Measurements from ENCODE around the gene SYT2.
A peak's percentile ranks its signal among the peaks of the same experiment; 100 is the strongest.

The SYT2 gene

DNA sequence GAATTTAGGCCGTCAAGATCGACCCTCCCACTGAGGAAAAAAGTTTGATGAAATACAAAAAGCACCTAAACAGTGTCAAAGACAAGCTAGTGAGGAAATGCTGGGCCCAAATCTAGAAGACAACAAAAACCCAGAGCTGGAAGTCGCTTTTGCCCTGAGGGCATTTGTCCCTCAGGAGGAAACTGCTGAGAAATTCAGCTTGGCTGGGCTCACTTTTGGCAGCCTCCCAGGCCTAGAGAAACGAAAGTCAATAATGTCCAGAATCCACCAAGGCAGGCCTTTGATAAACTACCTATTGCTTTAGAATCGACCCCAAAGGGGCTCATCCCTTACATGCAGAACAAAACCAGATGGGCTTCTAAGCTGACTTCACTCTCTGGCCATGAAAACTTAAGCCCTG lies 38.9 kb downstream of the SYT2 start:
- no peak for DNase-seq

- DNase-seq = no peak
Observed at GRCh38 chr1:202665417-202665816, 44.8 kb downstream of the SYT2 start.

- DNase-seq = no peak
Observed at GRCh38 chr1:202664083-202664482, 46.2 kb downstream of the SYT2 start.

GRCh38 chr1:202663131-202663530 lies 47.1 kb downstream of the SYT2 start:
- no peak for DNase-seq

- no peak for DNase-seq
Observed at GRCh38 chr1:202662081-202662480, 48.2 kb downstream of the SYT2 start.

DNA sequence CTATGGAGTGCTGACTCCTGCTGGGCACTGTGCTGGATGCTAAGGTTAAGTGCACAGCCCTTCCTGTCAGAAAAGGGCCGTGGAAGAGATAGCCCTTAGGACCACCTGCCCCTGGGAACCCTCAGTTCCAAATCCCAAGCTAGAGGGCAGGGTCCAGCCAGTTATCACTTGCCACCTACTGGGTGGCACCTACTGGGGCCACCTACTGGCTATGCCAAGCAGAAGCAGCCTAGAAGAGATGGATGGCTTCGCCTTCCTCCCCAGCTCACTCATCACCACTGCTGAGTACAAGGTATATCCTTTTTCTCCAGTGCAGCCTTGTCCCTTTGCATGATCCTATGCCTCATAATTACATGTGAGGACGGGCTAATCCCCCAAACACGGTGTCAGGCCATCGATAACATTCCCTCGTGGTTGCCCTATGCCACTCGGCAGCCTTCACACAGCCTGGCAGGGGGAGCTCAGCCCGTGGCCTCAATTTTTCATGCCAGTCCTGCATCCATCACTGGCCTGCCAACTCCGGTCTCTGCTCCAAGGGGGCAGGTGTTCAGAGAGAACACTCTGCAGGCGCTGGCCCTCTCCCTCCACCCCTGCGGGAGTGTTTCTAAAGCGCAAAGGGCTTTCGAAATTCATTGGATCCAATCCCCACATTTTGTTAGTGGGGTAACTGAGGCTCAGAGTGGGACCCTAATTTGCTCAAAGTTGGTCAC lies 49.0 kb downstream of the SYT2 start:
- no peak for DNase-seq

- DNase-seq = no peak
Observed at GRCh38 chr1:202659974-202660373, 50.3 kb downstream of the SYT2 start.

DNA sequence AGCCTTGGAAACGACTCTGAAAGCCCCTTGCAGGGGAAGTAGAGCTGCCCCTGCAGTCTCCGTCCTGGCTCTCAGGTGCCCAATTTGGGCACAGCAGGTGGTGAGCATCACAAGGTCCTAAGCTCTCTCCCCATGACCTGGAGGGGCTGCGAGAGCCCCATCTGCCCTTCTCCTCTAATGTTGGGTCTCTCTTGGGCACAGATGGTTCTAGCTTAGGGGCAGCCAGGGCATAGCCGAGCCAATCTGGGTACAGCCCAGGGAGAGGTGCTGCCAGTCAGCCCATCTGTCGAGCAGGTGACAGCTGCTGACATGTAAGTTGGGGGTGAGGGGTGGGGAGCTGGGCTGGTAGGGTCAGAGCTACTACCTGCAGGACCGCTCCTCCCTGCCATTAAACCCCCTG lies 50.7 kb downstream of the SYT2 start:
- no peak for DNase-seq

GRCh38 chr1:202658769-202659168 lies 51.5 kb downstream of the SYT2 start:
- no peak for DNase-seq

GRCh38 chr1:202658251-202658759 lies 51.9 kb downstream of the SYT2 start:
- DNase-seq = no peak

DNA sequence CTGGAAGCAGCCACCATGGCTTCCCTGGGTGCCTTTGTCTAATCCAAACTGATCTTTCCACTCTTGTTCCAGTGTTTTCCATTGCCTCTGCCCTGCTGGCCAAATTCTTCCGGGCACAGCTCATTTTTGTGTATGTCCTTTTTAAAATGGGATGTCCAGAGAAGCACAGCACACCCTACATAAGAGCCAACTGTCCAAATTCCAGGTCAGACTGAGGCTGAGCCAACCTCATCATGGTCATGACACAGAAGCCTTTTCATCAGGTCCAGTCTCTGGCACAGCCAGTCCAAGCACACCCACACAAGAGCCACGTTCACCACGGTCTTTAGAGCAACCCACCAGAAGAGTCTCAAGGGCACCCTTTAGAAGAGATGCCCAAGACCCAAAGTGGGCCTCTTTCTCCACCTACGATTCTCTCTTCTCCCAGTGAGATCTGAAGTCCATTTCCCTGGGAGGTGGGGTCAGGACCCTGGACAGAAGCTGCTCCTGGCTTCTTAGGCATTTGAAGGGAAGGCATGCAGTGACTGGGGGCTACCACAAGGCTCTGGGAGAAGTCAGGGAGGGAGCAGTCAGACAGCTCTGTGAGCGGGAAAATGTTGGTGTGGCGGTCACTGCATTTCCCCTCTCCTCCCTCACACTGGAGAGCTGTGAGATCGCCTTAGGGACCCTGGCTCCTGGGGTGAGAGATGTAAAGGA lies 53.2 kb downstream of the SYT2 start:
- DNase-seq = no peak

GRCh38 chr1:202656057-202656456 lies 54.2 kb downstream of the SYT2 start:
- no peak for DNase-seq

GRCh38 chr1:202654079-202654478 lies 56.2 kb downstream of the SYT2 start:
- DNase-seq = no peak

DNA sequence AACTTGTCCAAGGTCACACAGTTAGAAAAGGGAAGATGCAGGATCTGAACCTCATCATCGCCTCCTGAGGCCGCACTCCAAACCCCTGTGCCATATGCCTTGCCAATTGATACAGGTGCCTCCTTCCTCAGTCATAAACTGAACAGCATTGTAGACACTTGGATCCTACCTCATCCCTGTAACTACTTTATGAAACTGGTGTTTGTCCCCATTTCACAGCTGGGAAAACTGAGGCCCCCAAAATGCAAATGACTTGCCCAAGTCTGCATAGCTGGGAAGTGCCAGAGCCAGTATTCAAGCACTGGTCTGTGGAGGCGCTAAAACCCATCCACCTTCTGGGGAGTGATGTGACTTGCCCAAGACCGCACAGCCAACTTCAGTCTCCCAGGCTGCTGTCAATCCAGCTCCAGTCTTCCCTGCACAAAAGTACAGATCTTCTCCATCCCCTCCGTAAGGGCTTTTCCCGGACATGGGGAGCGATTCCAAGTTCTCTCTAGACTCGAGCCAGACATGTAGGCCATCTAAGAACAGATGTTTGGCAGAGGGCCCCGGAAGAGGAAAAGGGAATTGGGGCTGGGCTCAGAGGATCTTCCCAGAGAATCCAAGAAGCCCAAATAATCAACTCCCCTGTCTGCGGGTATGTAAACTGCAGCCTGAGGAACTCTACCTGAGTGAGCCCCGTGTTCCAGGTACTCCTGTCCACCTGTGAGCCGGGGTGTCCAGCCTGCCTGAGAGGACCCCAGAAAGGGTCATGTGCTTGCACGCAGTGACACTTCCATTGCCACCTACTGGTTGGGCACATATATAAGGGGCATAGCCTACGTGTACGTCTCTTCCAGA lies 60.5 kb downstream of the SYT2 start:
- no peak for DNase-seq

- DNase-seq = no peak
Observed at GRCh38 chr1:202648605-202649226, 61.5 kb downstream of the SYT2 start.

DNA sequence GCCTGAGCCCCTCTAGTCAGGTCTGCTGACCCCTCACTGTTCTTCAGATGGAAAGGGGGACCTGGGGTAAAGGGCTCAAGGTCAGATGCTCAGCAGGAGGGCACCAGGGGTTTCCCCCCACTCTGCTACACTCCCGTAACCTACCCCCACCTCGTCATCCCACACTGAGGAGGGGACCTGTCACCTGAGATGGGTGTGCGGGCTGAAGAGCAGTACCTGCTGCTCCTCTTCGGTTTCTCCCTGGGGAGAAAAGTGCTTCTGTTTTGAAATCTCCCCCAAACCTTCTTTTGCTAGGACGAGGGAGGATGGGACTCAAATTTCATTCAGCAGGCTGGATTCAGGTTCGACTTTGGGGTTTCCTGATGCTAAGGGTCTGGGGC lies 65.2 kb downstream of the SYT2 start:
- no peak for DNase-seq

- DNase-seq = no peak
Observed at GRCh38 chr1:202644219-202645096, 65.8 kb downstream of the SYT2 start.

DNA sequence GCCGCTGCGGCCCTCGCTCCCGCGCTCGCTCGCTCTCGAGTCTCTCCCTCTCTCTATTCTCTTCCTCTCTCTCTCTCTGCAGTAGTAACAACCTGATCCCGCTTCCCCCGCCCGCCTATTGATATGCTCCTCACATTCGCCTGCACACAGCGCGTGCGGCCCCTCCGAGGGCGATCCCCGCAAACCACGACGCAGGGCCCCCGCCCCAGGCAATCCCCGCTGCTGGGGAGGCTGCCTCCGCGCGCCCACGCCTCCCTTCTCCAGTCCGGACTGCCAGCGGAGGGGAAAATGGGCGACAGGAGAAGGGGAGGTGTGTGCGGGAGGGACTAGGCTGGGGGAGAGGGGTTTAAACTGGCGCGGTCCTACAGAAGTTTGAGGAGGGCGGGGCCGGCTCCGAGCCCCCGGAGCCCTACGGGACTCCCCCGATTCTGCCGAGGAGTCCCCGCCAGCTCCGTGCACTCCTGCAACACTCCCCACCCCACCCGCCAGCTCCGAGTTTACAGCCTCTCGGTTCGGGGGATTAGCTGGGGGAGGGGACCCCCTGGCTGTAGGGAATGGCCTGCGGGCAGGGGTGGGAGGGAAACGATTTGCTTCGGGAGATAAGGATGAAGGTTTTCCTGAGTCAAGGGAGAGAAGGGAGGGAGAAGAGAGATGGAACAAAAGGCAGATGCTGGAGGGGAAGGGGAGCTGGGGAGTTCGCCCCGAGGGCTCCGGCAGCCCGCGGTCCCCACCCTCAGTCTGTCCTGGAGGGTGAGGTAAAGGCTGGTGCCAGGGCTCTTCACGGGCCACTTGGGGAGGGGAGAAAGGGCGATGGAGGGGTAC lies 66.6 kb downstream of the SYT2 start:
- peak; percentile 29 for DNase-seq

- no peak for DNase-seq
Observed at GRCh38 chr1:202642619-202643291, 67.5 kb downstream of the SYT2 start.

DNA sequence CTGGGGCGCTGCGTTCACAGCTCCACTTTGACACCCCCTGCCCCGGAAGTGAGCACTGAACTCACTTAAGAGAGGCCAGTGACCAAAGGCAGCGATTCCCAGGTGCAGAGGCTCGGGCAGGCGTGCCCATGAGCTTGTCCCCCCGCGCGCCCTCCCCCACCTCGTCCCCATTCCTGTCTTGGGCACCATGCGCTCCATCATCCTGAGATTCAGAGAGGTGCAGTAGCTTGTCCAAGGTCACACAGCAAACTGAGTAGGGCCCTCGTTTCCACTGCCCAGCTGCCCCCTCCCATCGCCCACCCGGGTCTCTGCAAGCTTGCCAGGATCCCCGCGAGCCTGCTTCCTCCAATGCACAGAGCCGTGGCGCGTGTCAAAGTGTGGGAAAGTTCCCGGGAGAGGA lies 68.0 kb downstream of the SYT2 start:
- DNase-seq = no peak

- DNase-seq = no peak
Observed at GRCh38 chr1:202639500-202639899, 70.8 kb downstream of the SYT2 start.

All from stimulated activated CD4-positive, alpha-beta T cell treated with anti-CD3 and anti-CD28 coated beads, Interleukin-4, amount 100 ng/mL, for 1 hour (primary cell).